Stimulated activated CD4-positive, alpha-beta T cell treated with anti-CD3 and anti-CD28 coated beads, Interleukin-4, amount 100 ng/mL, for 1 hour (primary cell): ENCODE measurements around the gene NF1.

Source experiments
- DNase-seq: peaks from one replicate; pipeline ENCODE4 v3.0.0-alpha.2; 2020

Gene NF1

DNA sequence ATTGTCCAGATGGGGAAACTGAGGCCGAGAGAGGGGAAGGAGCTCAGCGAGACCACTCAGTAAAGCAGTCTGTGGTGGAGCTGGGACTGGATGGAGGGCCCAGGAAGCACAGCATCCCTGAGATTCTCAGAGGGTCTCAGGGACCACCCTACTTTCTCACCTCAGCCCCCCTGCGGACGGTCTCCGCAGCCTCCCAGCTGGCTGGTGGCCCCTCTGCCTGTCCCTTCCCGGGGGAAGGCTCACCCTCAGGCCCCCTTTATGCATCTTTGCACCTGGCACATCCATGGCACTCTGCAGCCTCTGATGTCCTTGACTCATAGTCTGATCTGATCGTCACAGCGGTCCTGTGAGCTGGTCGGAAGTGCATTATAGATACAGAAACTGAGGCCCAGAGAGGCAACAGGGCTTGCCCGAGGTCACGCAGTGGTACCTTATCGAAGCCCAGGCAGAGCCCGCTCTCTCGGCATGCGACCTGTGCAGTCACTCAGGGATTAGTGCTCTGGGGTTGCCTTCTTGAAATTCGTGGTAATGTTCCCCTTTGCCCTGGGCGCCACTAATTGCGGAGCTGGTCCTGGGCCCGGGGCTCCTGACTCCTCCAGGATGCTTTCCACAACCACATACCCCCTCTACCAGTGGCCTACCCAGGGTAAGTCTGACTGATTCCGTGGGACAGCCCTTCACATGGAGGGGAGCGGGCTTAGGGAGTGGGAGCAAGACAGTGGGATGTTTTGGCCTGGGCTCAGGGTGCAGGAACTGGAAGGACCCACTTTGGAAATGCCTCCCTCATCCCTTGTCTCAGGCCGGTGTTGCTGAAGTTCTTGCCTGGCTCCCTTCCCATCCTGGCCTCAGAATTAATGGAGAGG, 321.1 kb downstream of the NF1 start:
- no peak for DNase-seq

DNA sequence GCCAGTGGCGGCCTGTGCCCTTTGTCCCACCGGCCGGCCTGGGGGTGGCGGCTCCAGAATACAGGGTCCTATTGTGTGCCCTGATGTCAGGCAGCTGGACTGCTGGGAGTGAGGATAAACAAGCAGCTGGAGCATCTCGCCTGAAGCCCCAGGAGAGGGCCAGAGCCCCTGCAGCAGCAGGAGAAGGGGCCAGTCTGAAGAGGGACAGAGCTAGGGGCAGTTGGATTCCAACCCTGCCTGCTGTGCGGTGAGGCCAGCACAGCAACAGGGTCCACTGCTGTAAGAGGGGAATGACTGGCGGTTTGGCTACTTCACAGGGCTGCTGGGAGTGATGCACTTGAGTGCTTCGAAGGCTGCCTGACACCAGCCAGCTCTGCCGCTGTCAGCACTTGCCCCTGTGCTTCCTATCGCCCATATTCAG, 321.7 kb downstream of the NF1 start:
- DNase-seq = no peak

DNA sequence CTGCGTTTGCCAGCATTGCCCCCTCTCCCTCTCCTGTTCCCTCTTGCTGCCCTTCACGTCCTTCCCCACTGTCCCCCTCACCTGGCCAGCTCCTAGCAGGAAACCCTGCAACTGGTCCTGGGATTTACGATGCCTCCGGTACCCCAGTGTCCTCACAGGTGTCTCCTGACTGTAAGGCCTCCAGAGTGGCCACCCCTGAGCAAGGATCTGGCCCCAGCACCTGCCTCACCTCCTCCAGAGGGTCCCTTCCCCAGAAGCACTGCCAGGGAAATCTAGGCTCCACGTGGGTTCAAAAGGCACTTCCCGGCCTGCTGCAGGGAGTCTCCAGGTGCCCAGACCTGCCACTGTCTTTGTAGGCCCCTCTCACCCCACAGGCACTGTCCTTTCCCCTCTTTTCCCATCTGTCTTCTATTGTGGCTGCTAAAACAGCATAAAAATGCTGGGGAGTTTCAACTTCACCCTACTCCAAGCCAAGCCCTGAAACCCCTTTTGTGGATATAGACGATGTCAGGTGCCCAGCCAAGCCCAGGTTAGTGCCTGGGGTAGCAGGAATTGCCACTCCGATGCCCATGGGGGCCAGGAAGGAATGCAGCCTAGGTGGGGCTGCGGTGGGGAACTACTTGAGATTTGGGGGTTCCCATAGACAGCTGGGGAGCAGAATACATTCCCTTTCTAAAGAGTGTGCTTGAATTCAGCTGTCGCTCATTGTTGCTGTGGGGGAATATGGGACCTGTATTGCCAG, 322.4 kb downstream of the NF1 start:
- DNase-seq = no peak

DNA sequence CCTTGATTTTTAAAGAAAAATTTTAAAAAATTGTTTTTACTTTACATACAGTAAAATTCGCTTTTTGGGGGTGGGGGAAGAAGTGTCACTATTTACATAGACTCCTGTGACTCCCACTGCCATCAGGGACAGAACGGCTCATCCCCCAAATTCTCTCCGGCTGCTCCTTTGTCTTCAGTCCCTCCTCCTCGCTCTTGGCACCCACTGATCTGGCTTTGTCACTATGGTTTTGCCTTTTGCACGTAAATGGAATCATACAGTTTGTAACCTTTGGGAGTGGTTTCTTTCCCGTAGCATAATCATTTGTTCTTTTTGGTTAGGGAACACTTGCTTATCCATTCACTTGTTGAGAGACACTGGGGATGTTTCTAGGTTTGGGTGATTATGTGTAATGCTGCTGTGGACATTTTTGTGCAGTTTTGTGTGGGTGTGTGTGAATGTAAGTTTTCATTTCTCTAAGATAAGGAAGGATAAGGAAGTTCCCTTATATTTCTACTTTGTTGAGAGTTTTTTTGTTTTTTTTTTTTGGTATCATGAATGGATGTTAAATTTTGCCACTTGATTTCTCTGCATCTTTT, 324.1 kb downstream of the NF1 start:
- DNase-seq = no peak

DNA sequence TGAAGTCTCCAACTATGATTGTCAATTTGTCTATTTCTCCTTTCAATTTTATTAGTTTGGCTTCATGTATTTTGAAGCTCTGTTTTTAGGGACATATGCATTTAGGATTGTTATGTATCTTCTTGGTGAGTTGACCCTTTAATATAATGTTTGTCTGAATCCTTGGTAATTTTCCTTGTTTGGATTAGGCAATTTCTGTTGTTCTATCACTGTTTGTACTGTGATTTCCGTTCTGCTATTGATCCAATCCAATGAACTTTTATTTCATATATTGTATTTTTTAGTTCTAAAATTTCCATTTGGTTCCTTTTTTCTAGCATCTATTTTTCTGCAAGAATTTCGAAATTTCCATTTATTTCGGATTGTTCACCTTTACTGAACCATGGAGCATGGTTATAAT, 327.7 kb downstream of the NF1 start:
- no peak for DNase-seq

DNA sequence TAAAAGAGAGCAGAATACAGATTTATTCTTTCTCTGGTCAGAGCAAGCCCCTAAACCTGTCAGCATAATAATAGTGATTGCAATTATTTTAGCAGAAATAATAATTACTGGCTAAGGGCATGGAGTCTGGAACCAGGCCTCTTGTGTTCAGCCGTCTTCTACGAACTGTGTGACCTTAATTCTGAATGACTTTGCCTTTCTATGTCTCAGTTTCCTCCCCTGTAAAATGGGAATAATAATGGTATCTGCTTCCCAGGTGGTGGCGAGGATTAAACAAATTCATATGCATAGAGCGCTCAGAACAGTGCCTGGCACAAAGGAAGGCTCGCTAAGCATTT, 330.1 kb downstream of the NF1 start:
- no peak for DNase-seq

DNA sequence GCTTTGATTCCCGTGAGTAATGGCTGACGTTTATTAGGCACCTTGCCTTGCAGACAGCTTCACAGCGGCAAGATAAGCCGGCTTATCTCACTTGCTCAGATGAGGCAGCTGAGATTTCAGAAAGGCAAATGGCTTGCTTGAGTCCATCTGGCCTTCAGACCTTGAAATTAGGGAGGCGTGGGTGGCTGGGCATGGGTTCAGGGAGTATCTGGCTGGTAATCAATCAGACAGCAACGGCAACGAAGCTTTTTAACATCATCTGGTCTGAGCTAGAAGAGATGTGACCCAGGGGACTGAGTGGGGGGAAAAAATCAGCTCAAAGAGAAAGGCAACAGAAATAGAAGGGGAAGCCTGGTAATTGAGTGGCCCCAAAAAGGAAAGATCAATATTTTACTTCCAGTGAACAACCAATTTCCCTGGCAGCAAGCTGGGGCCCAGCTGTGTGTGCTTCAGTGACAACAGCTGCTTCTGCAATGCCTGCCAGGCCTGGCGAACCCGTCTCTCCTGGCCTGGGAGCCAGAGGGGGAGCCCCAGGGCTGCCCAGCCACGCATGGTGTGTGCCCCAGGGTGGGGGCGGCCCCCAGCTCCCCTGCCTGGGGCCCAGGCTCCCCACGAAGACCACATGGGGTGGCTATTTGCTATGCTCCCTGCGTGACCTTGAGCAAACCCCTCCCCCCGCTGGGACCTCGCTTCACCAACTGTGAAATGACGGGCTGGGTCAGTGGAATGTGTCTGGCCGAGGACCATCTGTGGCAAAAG, 330.7 kb downstream of the NF1 start:
- DNase-seq = no peak
